Gastrocnemius medialis (tissue), 4 donors: ENCODE measurements around the gene SMARCAD1.

ENCODE experiments used
- CTCF ChIP-seq, 5 experiments: fragments of 450-650 bp in 3 of 5; fragments of 200-600 bp in 2 of 5; sonication (generic) in 2 of 5; IDR thresholded peaks in 4 of 5; conservative IDR thresholded peaks in 1 of 5; 1 replicate in 4 of 5; 2 replicates in 1 of 5; pipeline ENCODE4 v1.5.1; 2016 to 2019; ENCODE audit warnings: antibody characterized with exemption in 5 of 5, mild to moderate bottlenecking in 3 of 5, moderate library complexity in 3 of 5
- POLR2A ChIP-seq, 2 donors: fragments of 450-650 bp; IDR thresholded peaks; one replicate each; pipeline ENCODE4 v1.6.1; 2017; ENCODE audit warnings: antibody characterized with exemption in 2 of 2, mild to moderate bottlenecking in 2 of 2, moderate library complexity in 2 of 2

- no peak for TF ChIP-seq CTCF (IDR thresholded peaks at IDR 0.05 in 4 of 5, conservative IDR thresholded peaks at IDR 0.05 in 1 of 5)
- TF ChIP-seq POLR2A (IDR thresholded peaks at IDR 0.05) = no peak
Measured at GRCh38 chr4:94278781-94279180, 71.1 kb downstream of the SMARCAD1 start.
